Measurements from ENCODE around the gene KRT72.

GRCh38 chr12:52613384-52614030 is 12.2 kb upstream of the KRT72 start:
- TF ChIP-seq CTCF (IDR thresholded peaks at IDR 0.05): no peak
- no peak for TF ChIP-seq EP300 (IDR thresholded peaks at IDR 0.05)

All from esophagus muscularis mucosa (tissue), 3 donors.